ENCODE measurements around the gene SAMHD1.
"Not testable (repeated sequence)": the region's sequence is repeated elsewhere in the genome, so short reads cannot be mapped to it uniquely, and the experiment has no call there.

Gene SAMHD1

GRCh38 chr20:36975099-36975818 lies 23.8 kb upstream of the SAMHD1 start:
- no peaks in the 10 kb centered on the region for H3K4me1 ChIP-seq (ENCODE audit: control insufficient read depth, insufficient read depth, low read length, unreplicated experiment)
- H3K4me3 ChIP-seq (ENCODE audit: low read depth, low read length), result no peak overlapping the region
- H3K36me3 ChIP-seq (ENCODE audit: insufficient read depth, low read length), result no peaks in the 10 kb centered on the region
- no peak overlapping the region for H2AFZ ChIP-seq (ENCODE audit: low read length, unreplicated experiment)
- H3K27me3 ChIP-seq (ENCODE audit: insufficient read depth, low read length), result no peaks in the 10 kb centered on the region
- no peaks in the 10 kb centered on the region for H3K79me2 ChIP-seq (ENCODE audit: control insufficient read depth, insufficient read depth, low read length, unreplicated experiment)
- no peak overlapping the region for H3K27ac ChIP-seq (ENCODE audit: low read depth, low read length)

GRCh38 chr20:36974660-36975059 lies 23.2 kb upstream of the SAMHD1 start:
- H2AFZ ChIP-seq (ENCODE audit: low read length, unreplicated experiment), result no peak overlapping the region

GRCh38 chr20:36971103-36971502 lies 19.6 kb upstream of the SAMHD1 start:
- Histone ChIP-seq H3K36me3 (ENCODE audit: insufficient read depth, low read length) (no peaks in the 10 kb centered on the region), H3K79me2 (ENCODE audit: control insufficient read depth, insufficient read depth, low read length, unreplicated experiment) (no peaks in the 10 kb centered on the region)

More at GRCh38 chr20:36974660-36975059, 23.2 kb upstream of the SAMHD1 start:
- H3K27ac ChIP-seq (ENCODE audit: low read depth, low read length), result no peak overlapping the region
- H3K4me3 ChIP-seq (ENCODE audit: low read depth, low read length), result no peak overlapping the region
- no peaks in the 10 kb centered on the region for H3K79me2 ChIP-seq (ENCODE audit: control insufficient read depth, insufficient read depth, low read length, unreplicated experiment)
- H3K4me1 ChIP-seq (ENCODE audit: control insufficient read depth, insufficient read depth, low read length, unreplicated experiment), result no peaks in the 10 kb centered on the region
- no peaks in the 10 kb centered on the region for H3K27me3 ChIP-seq (ENCODE audit: insufficient read depth, low read length)
- H3K36me3 ChIP-seq (ENCODE audit: insufficient read depth, low read length), result no peaks in the 10 kb centered on the region

GRCh38 chr20:36969478-36970186 lies 18.1 kb upstream of the SAMHD1 start:
- Histone ChIP-seq H2AFZ (ENCODE audit: low read length, unreplicated experiment) (no peak overlapping the region), H3K79me2 (ENCODE audit: control insufficient read depth, insufficient read depth, low read length, unreplicated experiment) (no peaks in the 10 kb centered on the region), H3K36me3 (ENCODE audit: insufficient read depth, low read length) (no peaks in the 10 kb centered on the region), H3K4me1 (ENCODE audit: control insufficient read depth, insufficient read depth, low read length, unreplicated experiment) (no peaks in the 10 kb centered on the region), H3K27me3 (ENCODE audit: insufficient read depth, low read length) (no peaks in the 10 kb centered on the region), H3K4me3 (ENCODE audit: low read depth, low read length) (no peak overlapping the region), H3K27ac (ENCODE audit: low read depth, low read length) (no peak overlapping the region)

More at GRCh38 chr20:36971103-36971502, 19.6 kb upstream of the SAMHD1 start:
- H2AFZ ChIP-seq (ENCODE audit: low read length, unreplicated experiment), result no peak overlapping the region
- no peak overlapping the region for H3K4me3 ChIP-seq (ENCODE audit: low read depth, low read length)
- H3K27me3 ChIP-seq (ENCODE audit: insufficient read depth, low read length), result no peaks in the 10 kb centered on the region
- H3K27ac ChIP-seq (ENCODE audit: low read depth, low read length), result no peak overlapping the region
- no peaks in the 10 kb centered on the region for H3K4me1 ChIP-seq (ENCODE audit: control insufficient read depth, insufficient read depth, low read length, unreplicated experiment)

GRCh38 chr20:36969051-36969450 lies 17.5 kb upstream of the SAMHD1 start:
- Histone ChIP-seq H3K4me1 (ENCODE audit: control insufficient read depth, insufficient read depth, low read length, unreplicated experiment) (no peaks in the 10 kb centered on the region), H2AFZ (ENCODE audit: low read length, unreplicated experiment) (no peak overlapping the region), H3K4me3 (ENCODE audit: low read depth, low read length) (no peak overlapping the region), H3K36me3 (ENCODE audit: insufficient read depth, low read length) (no peaks in the 10 kb centered on the region), H3K27me3 (ENCODE audit: insufficient read depth, low read length) (no peaks in the 10 kb centered on the region), H3K79me2 (ENCODE audit: control insufficient read depth, insufficient read depth, low read length, unreplicated experiment) (no peaks in the 10 kb centered on the region), H3K27ac (ENCODE audit: low read depth, low read length) (no peak overlapping the region)

GRCh38 chr20:36967636-36968035 lies 16.1 kb upstream of the SAMHD1 start:
- Histone ChIP-seq H3K4me3 (ENCODE audit: low read depth, low read length) (no peak overlapping the region), H3K79me2 (ENCODE audit: control insufficient read depth, insufficient read depth, low read length, unreplicated experiment) (no peaks in the 10 kb centered on the region), H3K36me3 (ENCODE audit: insufficient read depth, low read length) (no peaks in the 10 kb centered on the region), H3K27ac (ENCODE audit: low read depth, low read length) (no peak overlapping the region), H3K27me3 (ENCODE audit: insufficient read depth, low read length) (no peaks in the 10 kb centered on the region), H3K4me1 (ENCODE audit: control insufficient read depth, insufficient read depth, low read length, unreplicated experiment) (no peaks in the 10 kb centered on the region), H2AFZ (ENCODE audit: low read length, unreplicated experiment) (no peak overlapping the region)

- H3K4me1 ChIP-seq (ENCODE audit: control insufficient read depth, insufficient read depth, low read length, unreplicated experiment); H2AFZ ChIP-seq (ENCODE audit: low read length, unreplicated experiment); H3K27me3 ChIP-seq (ENCODE audit: insufficient read depth, low read length): not testable (repeated sequence)
Observed at GRCh38 chr20:36966965-36967364, 15.5 kb upstream of the SAMHD1 start.

GRCh38 chr20:36962354-36962941 lies 10.9 kb upstream of the SAMHD1 start:
- not testable (repeated sequence) for H3K36me3 ChIP-seq (ENCODE audit: insufficient read depth, low read length); H3K79me2 ChIP-seq (ENCODE audit: control insufficient read depth, insufficient read depth, low read length, unreplicated experiment); H3K27ac ChIP-seq (ENCODE audit: low read depth, low read length); H3K4me3 ChIP-seq (ENCODE audit: low read depth, low read length); H2AFZ ChIP-seq (ENCODE audit: low read length, unreplicated experiment); H3K4me1 ChIP-seq (ENCODE audit: control insufficient read depth, insufficient read depth, low read length, unreplicated experiment); H3K27me3 ChIP-seq (ENCODE audit: insufficient read depth, low read length)

More at GRCh38 chr20:36966965-36967364, 15.5 kb upstream of the SAMHD1 start:
- H3K79me2 ChIP-seq (ENCODE audit: control insufficient read depth, insufficient read depth, low read length, unreplicated experiment); H3K36me3 ChIP-seq (ENCODE audit: insufficient read depth, low read length); H3K4me3 ChIP-seq (ENCODE audit: low read depth, low read length); H3K27ac ChIP-seq (ENCODE audit: low read depth, low read length): not testable (repeated sequence)

GRCh38 chr20:36959242-36959641 lies 7.7 kb upstream of the SAMHD1 start:
- H3K27ac ChIP-seq (ENCODE audit: low read depth, low read length), result no peak overlapping the region
- no peaks in the 10 kb centered on the region for H3K36me3 ChIP-seq (ENCODE audit: insufficient read depth, low read length)
- no peaks in the 10 kb centered on the region for H3K79me2 ChIP-seq (ENCODE audit: control insufficient read depth, insufficient read depth, low read length, unreplicated experiment)
- no peak overlapping the region for H3K4me3 ChIP-seq (ENCODE audit: low read depth, low read length)
- no peaks in the 10 kb centered on the region for H3K27me3 ChIP-seq (ENCODE audit: insufficient read depth, low read length)
- H2AFZ ChIP-seq (ENCODE audit: low read length, unreplicated experiment), result no peak overlapping the region
- no peaks in the 10 kb centered on the region for H3K4me1 ChIP-seq (ENCODE audit: control insufficient read depth, insufficient read depth, low read length, unreplicated experiment)

GRCh38 chr20:36957875-36958667 lies 6.6 kb upstream of the SAMHD1 start:
- Histone ChIP-seq H2AFZ (ENCODE audit: low read length, unreplicated experiment) (no peak overlapping the region), H3K4me1 (ENCODE audit: control insufficient read depth, insufficient read depth, low read length, unreplicated experiment) (no peaks in the 10 kb centered on the region), H3K4me3 (ENCODE audit: low read depth, low read length) (no peak overlapping the region), H3K79me2 (ENCODE audit: control insufficient read depth, insufficient read depth, low read length, unreplicated experiment) (no peaks in the 10 kb centered on the region), H3K27ac (ENCODE audit: low read depth, low read length) (no peak overlapping the region), H3K27me3 (ENCODE audit: insufficient read depth, low read length) (no peaks in the 10 kb centered on the region), H3K36me3 (ENCODE audit: insufficient read depth, low read length) (no peaks in the 10 kb centered on the region)
